Muscle of leg (tissue), 11 donors: ENCODE data around the gene CCDC190. TPM values are rescaled to one million over a fixed set of nuclear protein-coding genes. Genes with fewer than 3 reads are reported as not detected.
"Not testable (repeated sequence)": the region's sequence is repeated elsewhere in the genome, so short reads cannot be mapped to it uniquely, and the experiment has no call there.

Experiments
- DNase-seq: peaks from one replicate; pipeline ENCODE4 v3.0.0; 2013
- H3K27ac ChIP-seq: one replicate; pipeline ENCODE4 v1.5.1; 2013; ENCODE audit warnings: mild to moderate bottlenecking, low read length, control low read depth
- H3K27me3 ChIP-seq: one replicate; pipeline ENCODE4 v1.6.1; 2013; ENCODE audit warnings: low read length; ENCODE audit not compliant: control insufficient read depth, insufficient read depth
- H3K36me3 ChIP-seq: one replicate; pipeline ENCODE4 v1.6.1; 2013; ENCODE audit warnings: low read length; ENCODE audit not compliant: control insufficient read depth, insufficient read depth
- H3K4me1 ChIP-seq: one replicate; pipeline ENCODE4 v1.6.1; 2013; ENCODE audit warnings: low read length; ENCODE audit not compliant: control insufficient read depth, insufficient read depth
- H3K4me3 ChIP-seq: one replicate; pipeline ENCODE4 v1.5.1; 2013; ENCODE audit warnings: low read length, control low read depth
- H3K9me3 ChIP-seq: replicated peaks from 2 replicates; pipeline ENCODE4 v1.6.1; 2013; ENCODE audit warnings: low read depth, low read length; ENCODE audit not compliant: control insufficient read depth
- WGBS: methylation state at CpG from one replicate; pipeline ENCODE4 v1.1.5; 2013; ENCODE audit warnings: missing lambda C conversion rate; ENCODE audit not compliant: insufficient coverage; 5-methylcytosine and 5-hydroxymethylcytosine counted together
- polyA plus RNA-seq, 8 donors: library from polyadenylated mRNA; unstranded; fragments of 120-200 nt; gene quantifications; one replicate each; pipeline versions ENCODE4 v1.2.1 to v1.2.3, GENCODE V29; 2013; ENCODE audit warnings: inconsistent platforms in 1 of 8, low replicate concordance in 1 of 8; ENCODE audit not compliant: insufficient read length in 8 of 8, insufficient read depth in 1 of 8
- total RNA-seq: library from RNA; stranded (reverse); fragments of 120-200 nt; gene quantifications from one replicate; pipeline ENCODE4 v1.2.4, GENCODE V29; 2013

The CCDC190 gene
- total and polyA plus RNA-seq, 9 donors = 2.0 to 9.7 (median 5.7) TPM

GRCh38 chr1:162840250-162840839, 20.6 kb downstream of the CCDC190 start:
- Histone ChIP-seq H3K36me3 (no peaks in the 10 kb centered on the region), H3K4me1 (no peaks in the 10 kb centered on the region), H3K9me3 (peaks cover 6% of the 10 kb centered on the region), H3K4me3 (no peak overlapping the region), H3K27me3 (no peaks in the 10 kb centered on the region), H3K27ac (no peak overlapping the region)
- peak; percentile 25 for DNase-seq

- H3K36me3 ChIP-seq = no peaks in the 10 kb centered on the region
- no peak overlapping the region for H3K4me3 ChIP-seq
- DNase-seq = no peak
- H3K27me3 ChIP-seq = no peaks in the 10 kb centered on the region
- H3K9me3 ChIP-seq = peaks cover 6% of the 10 kb centered on the region
- 94% methylated on average over 4 of the region's 4 CpGs for WGBS
- H3K27ac ChIP-seq = no peak overlapping the region
- H3K4me1 ChIP-seq = no peaks in the 10 kb centered on the region
Observed at GRCh38 chr1:162838863-162839262, 22.1 kb downstream of the CCDC190 start.

- H3K27ac ChIP-seq = no peak overlapping the region
- H3K36me3 ChIP-seq = no peaks in the 10 kb centered on the region
- H3K4me3 ChIP-seq = no peak overlapping the region
- 49% methylated on average over 2 of the region's 3 CpGs for WGBS
- peak; percentile 12 for DNase-seq
- H3K9me3 ChIP-seq = peaks cover 6% of the 10 kb centered on the region
- H3K4me1 ChIP-seq = no peaks in the 10 kb centered on the region
- no peaks in the 10 kb centered on the region for H3K27me3 ChIP-seq
Observed at GRCh38 chr1:162835157-162835899, 25.6 kb downstream of the CCDC190 start.

GRCh38 chr1:162832470-162832869, 28.5 kb downstream of the CCDC190 start:
- Histone ChIP-seq H3K27ac (no peak overlapping the region), H3K4me1 (no peaks in the 10 kb centered on the region), H3K9me3 (no peaks in the 10 kb centered on the region), H3K36me3 (no peaks in the 10 kb centered on the region), H3K4me3 (no peak overlapping the region), H3K27me3 (no peaks in the 10 kb centered on the region)
- DNase-seq = no peak
- WGBS = 84% methylated on average over 2 of the region's 3 CpGs

DNA sequence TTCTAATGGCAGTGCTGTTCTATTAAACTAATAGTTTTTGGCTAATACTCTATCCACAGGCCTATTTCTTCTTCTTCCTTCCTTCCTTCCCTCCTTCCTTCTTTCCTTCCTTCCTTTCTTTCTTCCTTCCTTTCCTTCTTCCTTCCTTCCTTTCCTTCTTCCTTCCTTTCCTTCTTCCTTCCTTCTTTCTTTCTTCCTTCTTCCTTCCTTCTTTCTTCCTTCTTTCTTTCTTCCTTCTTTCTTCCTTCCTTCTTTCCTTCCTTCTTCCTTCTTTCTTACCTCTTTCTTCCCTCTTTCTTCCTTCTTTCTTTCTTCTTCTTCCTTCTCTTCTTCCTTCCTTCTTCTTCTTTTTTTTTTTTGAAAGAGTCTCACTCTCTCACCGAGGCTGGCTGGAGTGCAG, 31.7 kb downstream of the CCDC190 start:
- DNase-seq = no peak
- H3K4me3 ChIP-seq = no peak overlapping the region
- no peak overlapping the region for H3K27ac ChIP-seq
- peaks cover 4% of the 10 kb centered on the region for H3K27me3 ChIP-seq
- no peaks in the 10 kb centered on the region for H3K9me3 ChIP-seq
- no peaks in the 10 kb centered on the region for H3K36me3 ChIP-seq
- no CpG with 5 or more reads among the region's 1 CpG for WGBS
- no peaks in the 10 kb centered on the region for H3K4me1 ChIP-seq

DNA sequence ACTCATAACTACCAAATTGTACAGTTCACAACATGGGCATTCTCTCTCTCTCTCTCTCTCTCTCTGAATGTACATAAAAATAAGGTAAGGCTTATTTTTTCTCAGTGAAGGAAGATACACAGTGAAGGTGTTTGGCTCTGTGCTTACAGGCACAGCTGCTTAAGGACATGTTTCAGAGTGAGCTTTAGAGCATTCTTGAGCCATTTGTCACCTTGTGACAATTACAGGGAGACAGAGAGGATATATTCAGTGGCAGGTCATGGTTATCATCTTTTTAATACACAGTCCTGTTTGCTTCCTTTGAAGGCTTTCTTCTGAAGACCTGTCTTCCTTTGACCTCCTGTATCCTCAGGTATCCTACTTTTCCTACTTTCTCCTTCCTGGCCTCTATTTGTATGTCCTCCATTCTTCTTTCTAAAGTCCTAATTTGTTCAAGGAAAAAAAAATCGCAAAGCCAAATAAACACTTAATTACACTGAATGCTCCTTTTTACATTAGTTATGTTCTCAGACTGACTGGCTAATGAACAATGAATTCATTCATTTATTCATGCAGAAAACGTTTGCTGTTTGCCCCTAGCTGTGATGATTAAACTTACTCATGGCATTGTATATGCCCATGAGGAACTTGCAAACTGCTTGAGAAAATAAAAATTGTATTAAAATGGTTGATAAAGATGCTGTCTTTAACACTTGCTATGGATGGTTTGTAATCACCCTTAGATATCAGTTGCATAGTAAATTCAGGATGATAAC, 37.0 kb downstream of the CCDC190 start:
- Histone ChIP-seq H3K4me3 (no peak overlapping the region), H3K27ac (no peak overlapping the region), H3K27me3 (peaks cover 13% of the 10 kb centered on the region), H3K9me3 (no peaks in the 10 kb centered on the region), H3K36me3 (no peaks in the 10 kb centered on the region), H3K4me1 (peaks cover 9% of the 10 kb centered on the region)
- no peak for DNase-seq
- WGBS = no CpG with 5 or more reads among the region's 2 CpGs

DNA sequence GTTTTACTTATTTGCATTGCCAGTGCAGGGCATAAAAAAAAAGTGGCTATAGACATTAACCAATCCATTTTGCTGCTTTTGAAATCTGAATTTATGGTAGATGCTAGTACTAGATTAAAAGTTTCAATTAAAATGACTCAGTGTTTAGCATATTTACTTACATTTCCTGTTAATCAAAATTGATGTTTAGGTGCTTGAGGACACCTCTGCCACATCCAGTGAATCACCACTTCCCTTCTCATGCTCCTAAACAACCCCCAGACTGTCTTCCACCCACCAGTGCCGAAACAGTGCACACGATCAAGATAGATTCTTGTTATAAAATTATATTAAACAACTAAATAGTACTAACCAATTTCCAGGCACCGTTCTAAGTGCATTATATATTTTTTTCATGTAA, 37.7 kb downstream of the CCDC190 start:
- H3K27ac ChIP-seq = no peak overlapping the region
- peaks cover 9% of the 10 kb centered on the region for H3K4me1 ChIP-seq
- peaks cover 13% of the 10 kb centered on the region for H3K27me3 ChIP-seq
- no peak overlapping the region for H3K4me3 ChIP-seq
- DNase-seq = no peak
- no peaks in the 10 kb centered on the region for H3K9me3 ChIP-seq
- no peaks in the 10 kb centered on the region for H3K36me3 ChIP-seq
- WGBS = no CpG with 5 or more reads among the region's 3 CpGs

DNA sequence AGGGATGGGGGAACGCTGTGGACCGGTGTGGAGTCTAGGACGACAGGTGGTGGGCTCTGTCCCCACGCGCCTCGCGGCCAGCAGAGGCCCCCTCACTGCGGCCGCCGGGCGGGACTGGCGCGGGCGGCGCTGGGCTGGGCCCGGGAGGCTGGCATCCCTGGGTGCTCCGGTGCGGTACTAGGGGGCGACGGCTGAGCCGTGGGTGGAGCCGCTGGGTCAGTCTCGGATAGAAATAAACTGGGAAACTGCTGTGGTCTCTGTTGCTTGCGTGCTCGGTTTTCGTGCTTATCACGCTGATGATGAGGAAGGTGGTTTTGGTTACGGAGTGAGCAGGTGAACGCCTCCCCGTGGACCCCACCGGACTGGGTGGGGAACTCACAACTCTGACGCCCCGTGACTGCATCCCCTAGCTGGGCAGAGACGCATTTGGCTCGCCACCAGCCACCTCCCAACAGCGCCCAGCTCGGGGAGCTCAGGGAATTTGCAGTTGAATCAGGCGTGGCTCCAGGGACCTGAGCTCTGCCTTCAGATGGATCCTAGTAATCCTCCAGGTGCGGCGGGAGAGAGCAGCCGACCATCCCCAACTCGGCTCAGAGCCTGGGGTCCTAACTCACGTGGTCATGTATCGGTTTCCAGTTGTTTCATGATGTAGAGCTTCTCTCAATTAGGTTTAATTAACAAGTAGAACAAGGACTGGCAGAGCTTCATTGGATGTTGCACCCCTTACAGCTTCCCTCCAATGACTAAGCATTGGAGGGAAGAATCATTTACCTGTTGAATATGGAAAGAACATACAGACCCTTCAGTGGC, 38.4 kb downstream of the CCDC190 start:
- Histone ChIP-seq H3K9me3 (no peaks in the 10 kb centered on the region), H3K36me3 (no peaks in the 10 kb centered on the region), H3K4me3 (no peak overlapping the region), H3K27ac (no peak overlapping the region), H3K4me1 (peaks cover 9% of the 10 kb centered on the region), H3K27me3 (peaks cover 13% of the 10 kb centered on the region)
- DNase-seq = no peak
- WGBS = 2% methylated on average over 31 of the region's 44 CpGs

GRCh38 chr1:162818666-162819065, 42.3 kb downstream of the CCDC190 start:
- DNase-seq, H3K27me3 ChIP-seq, H3K4me3 ChIP-seq, H3K36me3 ChIP-seq, H3K9me3 ChIP-seq, H3K4me1 ChIP-seq, H3K27ac ChIP-seq: not testable (repeated sequence)
- WGBS = 100% methylated on average over 1 of the region's 1 CpG

DNA sequence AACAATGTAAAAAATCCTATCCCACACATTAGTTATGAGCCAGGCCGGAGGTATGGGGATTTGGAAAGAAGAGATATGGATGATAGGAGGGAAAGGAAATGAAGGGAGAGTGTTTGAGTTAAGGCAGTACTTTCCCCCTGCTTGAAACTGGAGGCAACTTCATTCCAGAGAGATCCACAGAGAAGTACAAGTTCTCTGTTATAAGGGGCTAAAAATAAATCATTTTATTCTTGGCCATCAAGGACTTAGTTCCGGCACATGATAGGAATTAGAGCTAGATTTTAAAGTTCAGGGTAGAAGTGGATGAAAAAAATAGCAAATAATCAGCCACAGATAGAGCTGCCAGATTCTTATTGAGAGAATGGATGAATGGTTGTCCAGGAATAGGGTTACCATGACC, 42.8 kb downstream of the CCDC190 start:
- not testable (repeated sequence) for H3K27me3 ChIP-seq, H3K9me3 ChIP-seq, DNase-seq, H3K27ac ChIP-seq, H3K36me3 ChIP-seq, H3K4me3 ChIP-seq, H3K4me1 ChIP-seq
- no CpG with 5 or more reads among the region's 2 CpGs for WGBS
